Brain microvascular endothelial cell (primary cell): ENCODE measurements around the gene GADD45GIP1.
A peak's percentile ranks its signal among the peaks of the same experiment; 100 is the strongest.

Experiments
- DNase-seq: peaks from one replicate; pipeline ENCODE4 v3.0.0-alpha.2; 2020
- H3K27ac ChIP-seq: fragments of 250-450 bp; sonication (Bioruptor Pico); 2 replicates; pipeline ENCODE4 v1.5.1; 2020; ENCODE audit warnings: mild to moderate bottlenecking, moderate library complexity
- H3K27me3 ChIP-seq: fragments of 250-450 bp; sonication (Bioruptor Pico); replicated peaks from 2 replicates; pipeline ENCODE4 v1.5.1; 2020; ENCODE audit warnings: mild to moderate bottlenecking
- H3K36me3 ChIP-seq: fragments of 250-450 bp; sonication (Bioruptor Pico); replicated peaks from 2 replicates; pipeline ENCODE4 v1.5.1; 2020; ENCODE audit warnings: mild to moderate bottlenecking
- H3K4me3 ChIP-seq: 2 replicates; pipeline ENCODE4 v1.5.1; 2011; ENCODE audit warnings: low read depth, mild to moderate bottlenecking, control low read depth, low read length, moderate library complexity
- CTCF ChIP-seq: IDR thresholded peaks from 2 replicates; pipeline ENCODE4 v1.5.1; 2011; ENCODE audit warnings: low read depth, mild to moderate bottlenecking, moderate library complexity, low read length, control low read depth, inconsistent platforms; ENCODE audit errors: missing control alignments
- in situ Hi-C: cut with HindIII; loops from 2 replicates; pipeline ENCODE4 v1.10.0; 2017; ENCODE audit warnings: low sequenced_read_pairs, low pct_ligation_motif_present

GADD45GIP1 gene

GRCh38 chr19:12956446-12957388, at the start of gene GADD45GIP1:
TSS of gene GADD45GIP1 (minus strand) at chr19:12957223. CDS start at chr19:12957212, 11 bp downstream.
- DNase-seq = peak; percentile 59
- no peaks in the 10 kb centered on the region for H3K27me3 ChIP-seq
- TF ChIP-seq CTCF = no peak
- peak within 1 kb of the TSS; percentile 90 for H3K27ac ChIP-seq
- in situ Hi-C loops = no loop called here
- peaks cover 22% of the 10 kb centered on the region for H3K36me3 ChIP-seq
- H3K4me3 ChIP-seq = peak within 1 kb of the TSS; percentile 99

GRCh38 chr19:13005861-13006370, 48.9 kb upstream of the GADD45GIP1 start:
- no peak for DNase-seq
- in situ Hi-C loops = no loop called here
- no peak overlapping the region for H3K4me3 ChIP-seq
- no peaks in the 10 kb centered on the region for H3K36me3 ChIP-seq
- no peak overlapping the region for H3K27ac ChIP-seq
- peaks cover 9% of the 10 kb centered on the region for H3K27me3 ChIP-seq
- no peak for TF ChIP-seq CTCF

GRCh38 chr19:13005253-13005652, 48.2 kb upstream of the GADD45GIP1 start:
- Histone ChIP-seq H3K27ac (no peak overlapping the region), H3K36me3 (no peaks in the 10 kb centered on the region), H3K4me3 (no peak overlapping the region), H3K27me3 (peaks cover 2% of the 10 kb centered on the region)
- in situ Hi-C loops = no loop called here
- no peak for TF ChIP-seq CTCF
- no peak for DNase-seq

GRCh38 chr19:13004273-13004672, 47.2 kb upstream of the GADD45GIP1 start:
- no peak for TF ChIP-seq CTCF

GRCh38 chr19:13003081-13003480, 46.1 kb upstream of the GADD45GIP1 start:
- no peak overlapping the region for H3K27ac ChIP-seq
- in situ Hi-C loops = no loop called here
- H3K36me3 ChIP-seq = peaks cover 4% of the 10 kb centered on the region
- no peak for TF ChIP-seq CTCF
- DNase-seq = no peak
- no peak overlapping the region for H3K4me3 ChIP-seq
- H3K27me3 ChIP-seq = no peaks in the 10 kb centered on the region

More at GRCh38 chr19:13004273-13004672, 47.2 kb upstream of the GADD45GIP1 start:
- in situ Hi-C loops = no loop called here
- H3K27me3 ChIP-seq = no peaks in the 10 kb centered on the region
- no peak overlapping the region for H3K27ac ChIP-seq
- no peak for DNase-seq
- no peak overlapping the region for H3K4me3 ChIP-seq
- H3K36me3 ChIP-seq = no peaks in the 10 kb centered on the region
